HG02938 (cell line): Measurements from ENCODE around the gene ZNF511.

Experiments
- ATAC-seq: cut with Tn5 transposase; IDR thresholded peaks from one replicate; pipeline ENCODE4 v1.9.1; 2021; ENCODE audit warnings: mild to moderate bottlenecking, moderate library complexity; ENCODE audit not compliant: unreplicated experiment

ZNF511 gene

GRCh38 chr10:133274751-133275683, 33.7 kb upstream of the ZNF511 start:
- peak; percentile 47 for ATAC-seq

- peak; percentile 32 for ATAC-seq
Measured at GRCh38 chr10:133275684-133276092, 33.0 kb upstream of the ZNF511 start.

GRCh38 chr10:133276100-133276434, 32.6 kb upstream of the ZNF511 start:
- no peak for ATAC-seq

- peak; percentile 34 for ATAC-seq
Measured at GRCh38 chr10:133276435-133277201, 32.1 kb upstream of the ZNF511 start, which contains the start of gene ADAM8. TSS of gene ADAM8 (minus strand) at chr10:133276868. CDS start at chr10:133276817, 51 bp downstream.

DNA sequence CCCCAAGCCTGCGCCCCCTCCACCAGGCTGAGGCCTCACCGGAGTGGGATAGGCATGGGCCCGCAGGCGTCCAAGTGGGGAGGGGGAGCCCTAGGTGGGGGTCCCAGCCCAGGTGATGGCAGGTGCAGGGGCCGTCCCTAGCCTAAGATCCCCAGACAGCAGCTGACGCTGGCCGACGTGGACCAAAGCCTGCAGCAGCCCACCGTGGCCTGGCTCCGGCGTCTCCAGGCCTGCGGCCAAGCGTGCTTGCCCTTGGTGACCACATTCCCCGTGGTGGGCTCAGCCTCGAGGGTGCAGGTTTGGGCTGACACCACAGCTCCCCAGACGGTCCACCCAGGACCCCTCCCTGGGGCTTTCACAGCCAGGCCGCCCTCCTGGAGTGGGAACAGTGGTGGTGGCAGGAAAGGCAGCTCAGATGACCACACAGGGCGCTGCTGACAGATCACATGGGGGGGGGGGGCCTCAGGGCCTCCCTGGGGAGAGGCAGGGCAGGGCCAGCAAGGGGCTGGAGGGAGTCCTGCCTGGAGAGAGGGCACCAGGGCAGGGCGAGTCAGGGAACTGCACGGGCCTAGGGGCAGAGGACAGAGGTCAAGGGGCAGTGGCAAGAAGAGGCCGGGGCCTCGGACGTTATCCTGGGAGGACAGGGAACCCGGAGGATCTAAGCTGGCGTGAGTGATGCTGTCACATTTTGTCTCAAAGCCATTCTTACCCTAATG, 31.3 kb upstream of the ZNF511 start:
- no peak for ATAC-seq

GRCh38 chr10:133277993-133278576, 30.6 kb upstream of the ZNF511 start:
- ATAC-seq: no peak

- peak; percentile 49 for ATAC-seq
Measured at GRCh38 chr10:133278577-133279265, 30.0 kb upstream of the ZNF511 start.

- ATAC-seq: no peak
Measured at GRCh38 chr10:133279326-133280226, 29.1 kb upstream of the ZNF511 start.

DNA sequence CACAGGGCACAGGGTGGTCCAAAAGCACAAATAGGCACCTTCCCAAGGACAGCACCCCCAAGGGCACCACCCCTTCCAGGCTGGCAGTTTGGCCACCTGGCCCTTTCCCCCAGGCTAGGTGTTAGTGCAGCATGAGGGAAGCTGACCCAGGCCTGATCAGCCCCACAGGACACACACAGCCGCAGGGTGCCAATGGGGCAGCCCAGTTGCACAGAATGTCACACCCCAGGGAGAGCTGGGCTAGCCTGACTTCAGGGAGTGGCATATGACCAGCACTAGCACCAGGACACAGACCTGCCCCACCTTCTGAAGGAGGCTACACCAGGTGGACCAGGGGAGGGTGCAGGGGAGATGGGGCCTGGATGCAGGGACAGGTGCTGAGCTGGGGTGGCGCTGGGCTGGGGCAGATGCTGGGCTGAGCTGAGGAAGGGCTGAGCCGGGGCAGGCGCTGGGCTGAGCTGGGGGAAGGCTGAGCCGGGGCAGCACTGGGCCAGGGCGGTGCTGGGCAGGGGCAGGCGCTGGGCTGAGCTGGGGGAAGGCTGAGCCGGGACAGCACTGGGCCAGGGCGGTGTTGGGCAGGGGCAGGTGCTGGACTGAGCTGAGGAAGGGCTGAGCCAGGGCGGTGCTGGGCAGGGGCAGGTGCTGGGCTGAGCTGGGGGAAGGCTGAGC, 28.2 kb upstream of the ZNF511 start:
- no peak for ATAC-seq

DNA sequence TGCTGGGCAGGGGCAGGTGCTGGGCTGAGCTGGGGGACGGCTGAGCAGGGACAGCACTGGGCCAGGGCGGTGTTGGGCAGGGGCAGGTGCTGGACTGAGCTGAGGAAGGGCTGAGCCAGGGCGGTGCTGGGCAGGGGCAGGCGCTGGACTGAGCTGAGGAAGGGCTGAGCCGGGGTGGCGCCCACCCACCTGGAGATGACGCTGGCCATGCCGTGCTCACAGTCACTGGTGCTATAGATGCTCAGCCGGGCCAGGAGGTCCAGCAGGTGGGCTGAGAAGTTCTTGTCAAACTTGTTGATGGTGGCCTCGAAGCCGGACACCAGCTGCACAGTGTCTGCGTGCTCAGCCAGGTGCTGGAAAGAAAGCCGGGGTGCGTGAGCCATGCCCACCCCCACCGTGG, 27.6 kb upstream of the ZNF511 start:
- ATAC-seq: no peak

DNA sequence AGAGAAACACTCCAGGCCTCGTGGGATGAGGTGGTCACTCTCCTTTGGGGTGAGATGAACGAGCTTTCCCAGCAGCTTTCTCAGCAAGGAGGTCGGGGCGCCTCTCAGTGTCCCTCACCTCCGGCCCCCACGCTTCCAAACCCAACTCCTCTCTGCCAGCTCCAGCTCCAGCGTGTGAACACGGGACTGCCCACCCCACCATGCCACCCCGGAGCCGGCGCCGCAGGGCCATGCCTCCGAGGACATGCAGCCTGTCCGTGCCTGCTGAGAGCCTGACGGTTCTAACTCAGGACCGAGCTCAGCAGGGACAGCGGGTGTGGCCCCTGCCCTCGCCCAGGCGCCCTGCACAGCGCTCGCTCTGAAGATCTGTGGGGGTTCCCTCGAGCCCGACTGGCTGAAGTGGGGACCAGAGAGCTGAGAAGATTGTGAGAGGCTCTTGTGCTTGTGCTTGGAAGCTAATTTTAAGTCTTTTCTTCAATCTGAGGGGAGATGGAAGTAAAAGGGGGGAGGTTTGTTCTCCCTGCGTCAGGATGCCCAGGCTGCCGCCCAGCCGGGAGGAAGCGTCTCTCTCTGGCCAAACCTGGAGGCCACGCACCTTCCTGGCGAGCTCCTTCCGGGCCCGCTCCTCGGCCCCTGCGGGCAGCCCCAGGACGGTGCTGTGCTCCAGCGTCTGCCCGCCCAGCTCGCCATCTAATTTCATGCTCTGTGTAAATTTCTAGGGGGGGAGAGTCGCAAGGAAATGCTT, 26.9 kb upstream of the ZNF511 start:
- no peak for ATAC-seq

- no peak for ATAC-seq
Measured at GRCh38 chr10:133282846-133283390, 25.8 kb upstream of the ZNF511 start.

DNA sequence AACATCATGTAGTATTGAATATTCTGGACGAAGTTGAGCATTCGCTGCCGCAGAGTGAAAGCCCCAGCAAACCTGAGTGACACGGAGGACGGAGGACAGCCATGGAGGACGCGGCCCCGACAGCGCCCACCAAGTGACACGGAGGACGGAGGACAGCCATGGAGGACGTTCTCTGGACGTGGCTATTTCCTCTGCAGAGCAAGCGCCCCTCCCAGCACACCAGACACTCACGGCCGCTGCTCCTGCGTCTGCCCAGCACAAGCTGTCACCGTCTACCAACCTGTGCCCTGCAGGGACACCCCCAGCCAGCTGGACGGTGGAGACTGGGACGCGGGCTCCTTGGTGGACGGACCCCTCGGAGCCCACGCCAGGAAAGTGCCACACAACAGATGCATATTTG, 24.8 kb upstream of the ZNF511 start:
- no peak for ATAC-seq

DNA sequence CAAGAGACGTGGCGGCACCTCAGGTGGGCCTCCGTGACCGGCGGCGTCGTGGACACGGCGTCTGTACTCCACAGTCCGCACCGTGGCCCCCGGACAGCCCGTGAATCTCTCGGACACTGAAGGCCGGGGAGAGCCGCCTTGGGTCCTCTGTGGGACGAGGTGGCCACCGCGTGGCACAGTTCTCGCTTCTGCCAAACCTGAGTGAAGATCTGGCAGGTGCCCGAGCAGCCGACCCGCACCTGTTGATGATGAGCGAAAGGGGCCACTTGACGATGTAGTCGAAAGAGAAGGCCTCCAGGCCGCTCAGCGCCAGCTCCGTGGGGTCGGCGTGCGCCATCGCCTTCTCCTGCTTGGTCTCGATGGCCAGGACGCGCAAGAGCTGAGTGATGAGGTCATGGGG, 23.5 kb upstream of the ZNF511 start:
- no peak for ATAC-seq

GRCh38 chr10:133286366-133286765, 22.3 kb upstream of the ZNF511 start:
- ATAC-seq: no peak

GRCh38 chr10:133287832-133288500, 20.7 kb upstream of the ZNF511 start:
- ATAC-seq: no peak

DNA sequence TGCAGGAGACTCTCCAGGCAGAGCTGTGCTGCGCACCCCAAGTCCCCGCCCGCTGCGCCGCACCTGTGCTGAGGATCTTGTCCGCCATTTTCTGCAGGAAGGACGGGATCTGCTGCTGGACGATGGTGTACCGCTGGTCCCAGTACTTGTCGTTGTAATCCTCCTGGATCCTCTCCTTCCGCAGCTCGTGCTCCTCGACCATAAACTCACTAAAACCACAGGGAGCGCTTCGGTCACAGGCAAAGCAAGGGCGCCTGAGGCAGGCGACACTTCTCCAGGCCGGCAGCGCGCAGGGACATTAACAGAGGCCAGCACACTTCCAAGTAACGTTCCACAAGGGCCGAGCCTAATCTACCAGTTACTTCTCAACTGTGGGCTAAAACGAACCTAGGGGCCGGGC, 19.0 kb upstream of the ZNF511 start:
- ATAC-seq: no peak
